ENCODE results near the gene GHR.

DNA sequence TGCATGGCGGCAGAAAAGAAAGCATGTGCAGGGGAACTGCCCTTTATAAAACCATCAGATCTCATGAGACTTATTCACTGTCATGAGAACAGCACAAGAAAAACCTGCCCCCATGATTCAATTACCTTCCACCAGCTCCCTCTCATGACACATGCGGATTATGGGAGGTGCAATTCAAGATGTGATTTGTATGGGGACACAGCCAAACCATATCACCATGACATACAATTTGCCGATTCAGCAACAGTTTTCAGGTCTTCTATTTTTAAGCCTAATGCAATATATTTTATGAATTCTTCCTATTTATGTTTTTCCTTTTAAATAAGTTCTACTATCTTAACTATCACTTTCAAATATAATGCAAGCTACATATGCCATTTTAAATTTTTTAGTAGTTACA, 242.6 kb downstream of the GHR start:
- TF ChIP-seq POLR2AphosphoS5 (IDR thresholded peaks at IDR 0.05): no peak
- TF ChIP-seq, protein P1, sequence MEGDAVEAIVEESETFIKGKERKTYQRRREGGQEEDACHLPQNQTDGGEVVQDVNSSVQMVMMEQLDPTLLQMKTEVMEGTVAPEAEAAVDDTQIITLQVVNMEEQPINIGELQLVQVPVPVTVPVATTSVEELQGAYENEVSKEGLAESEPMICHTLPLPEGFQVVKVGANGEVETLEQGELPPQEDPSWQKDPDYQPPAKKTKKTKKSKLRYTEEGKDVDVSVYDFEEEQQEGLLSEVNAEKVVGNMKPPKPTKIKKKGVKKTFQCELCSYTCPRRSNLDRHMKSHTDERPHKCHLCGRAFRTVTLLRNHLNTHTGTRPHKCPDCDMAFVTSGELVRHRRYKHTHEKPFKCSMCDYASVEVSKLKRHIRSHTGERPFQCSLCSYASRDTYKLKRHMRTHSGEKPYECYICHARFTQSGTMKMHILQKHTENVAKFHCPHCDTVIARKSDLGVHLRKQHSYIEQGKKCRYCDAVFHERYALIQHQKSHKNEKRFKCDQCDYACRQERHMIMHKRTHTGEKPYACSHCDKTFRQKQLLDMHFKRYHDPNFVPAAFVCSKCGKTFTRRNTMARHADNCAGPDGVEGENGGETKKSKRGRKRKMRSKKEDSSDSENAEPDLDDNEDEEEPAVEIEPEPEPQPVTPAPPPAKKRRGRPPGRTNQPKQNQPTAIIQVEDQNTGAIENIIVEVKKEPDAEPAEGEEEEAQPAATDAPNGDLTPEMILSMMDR (IDR thresholded peaks at IDR 0.05): no peak

All from suprapubic skin (tissue), 3 donors.